IMR-90 (cell line): ENCODE data around the gene ADCY1.

Experiments used
- BHLHE40 ChIP-seq: fragments of 150-350 bp; IDR thresholded peaks from 2 replicates; pipeline ENCODE4 v1.6.1; 2016; ENCODE audit warnings: mild to moderate bottlenecking, low read depth, low read length
- CEBPB ChIP-seq: IDR thresholded peaks from 2 replicates; pipeline ENCODE4 v1.6.1; 2012; ENCODE audit warnings: low read depth, low read length, improper control_type of control experiment
- CTCF ChIP-seq: conservative IDR thresholded peaks from 2 replicates; pipeline ENCODE4 v1.5.1; 2012; ENCODE audit warnings: mild to moderate bottlenecking, low read depth, low read length, improper control_type of control experiment
- FOS ChIP-seq: fragments of 150-350 bp; IDR thresholded peaks from 2 replicates; pipeline ENCODE4 v1.6.1; 2016; ENCODE audit warnings: low read depth, low read length
- MAFK ChIP-seq: IDR thresholded peaks from 2 replicates; pipeline ENCODE4 v1.6.1; 2012; ENCODE audit warnings: low read depth, low read length, improper control_type of control experiment
- MAZ ChIP-seq: IDR thresholded peaks from 2 replicates; pipeline ENCODE4 v1.6.1; 2012; ENCODE audit warnings: low read depth, mild to moderate bottlenecking, low read length, improper control_type of control experiment, moderate library complexity, borderline replicate concordance
- MXI1 ChIP-seq: IDR thresholded peaks from 2 replicates; pipeline ENCODE4 v1.6.1; 2012; ENCODE audit warnings: low read depth, mild to moderate bottlenecking, low read length, moderate library complexity, borderline replicate concordance
- POLR2A ChIP-seq: IDR thresholded peaks from 2 replicates; pipeline ENCODE4 v1.6.1; 2012; ENCODE audit warnings: mild to moderate bottlenecking, low read depth, low read length
- RAD21 ChIP-seq: IDR thresholded peaks from 2 replicates; pipeline ENCODE4 v1.6.1; 2012; ENCODE audit warnings: low read length, improper control_type of control experiment
- RCOR1 ChIP-seq: IDR thresholded peaks from 2 replicates; pipeline ENCODE4 v1.6.1; 2012; ENCODE audit warnings: mild to moderate bottlenecking, low read length, improper control_type of control experiment; ENCODE audit not compliant: insufficient replicate concordance
- RFX5 ChIP-seq: IDR thresholded peaks from 2 replicates; pipeline ENCODE4 v1.8.0; 2012; ENCODE audit warnings: low read depth, mild to moderate bottlenecking, low read length, moderate library complexity
- SMC3 ChIP-seq: fragments of 150-350 bp; IDR thresholded peaks from 2 replicates; pipeline ENCODE4 v1.6.1; 2016; ENCODE audit warnings: low read depth, mild to moderate bottlenecking, antibody characterized with exemption, low read length, moderate library complexity
- USF2 ChIP-seq: fragments of 150-350 bp; IDR thresholded peaks from 2 replicates; pipeline ENCODE4 v1.6.1; 2017; ENCODE audit warnings: mild to moderate bottlenecking, antibody characterized with exemption, low read length, low read depth

- TF ChIP-seq CTCF (no peak), CEBPB (no peak), MAFK (no peak), RCOR1 (no peak), BHLHE40 (no peak), SMC3 (no peak), RFX5 (no peak), POLR2A (no peak), FOS (no peak), USF2 (no peak), MXI1 (no peak), MAZ (no peak), RAD21 (no peak)
Measured at GRCh38 chr7:45695249-45695995, 121.3 kb downstream of the ADCY1 start.
